GM23338 (cell line): Measurements from ENCODE around the gene ABCC1. TPM values are rescaled to one million over a fixed set of nuclear protein-coding genes. Genes with fewer than 3 reads are reported as not detected.

ENCODE experiments used
- ATAC-seq: fragments of 200-7000 bp; cut with Tn5 transposase; 3 replicates; pipeline ENCODE4 v1.9.1; 2020
- DNase-seq: peaks from one replicate; pipeline ENCODE4 v3.0.0-alpha.2; 2015; ENCODE audit warnings: low spot score
- H2AFZ ChIP-seq: fragments of 200-600 bp; sonication (generic); 2 replicates; pipeline ENCODE4 v1.8.0; 2016; ENCODE audit warnings: antibody characterized with exemption, mild to moderate bottlenecking, moderate library complexity
- H3F3A ChIP-seq: fragments of 200-600 bp; sonication (generic); replicated peaks from 2 replicates; pipeline ENCODE4 v1.8.0; 2017; ENCODE audit warnings: antibody characterized with exemption, mixed run types, low read depth
- H3K27ac ChIP-seq: fragments of 200-600 bp; sonication (generic); 2 replicates; pipeline ENCODE4 v1.6.1; 2016; ENCODE audit warnings: low read depth
- H3K27me3 ChIP-seq: fragments of 200-600 bp; sonication (generic); 2 replicates; pipeline ENCODE4 v1.8.0; 2016; ENCODE audit warnings: mild to moderate bottlenecking, mixed run types, moderate library complexity; ENCODE audit not compliant: insufficient read depth
- H3K36me3 ChIP-seq: fragments of 200-600 bp; sonication (generic); 2 replicates; pipeline ENCODE4 v1.8.0; 2016; ENCODE audit warnings: mild to moderate bottlenecking; ENCODE audit not compliant: insufficient read depth
- H3K4me1 ChIP-seq: fragments of 200-600 bp; sonication (generic); 2 replicates; pipeline ENCODE4 v1.8.0; 2016; ENCODE audit warnings: mild to moderate bottlenecking, moderate library complexity; ENCODE audit not compliant: insufficient read depth
- H3K4me2 ChIP-seq: fragments of 200-600 bp; sonication (generic); 2 replicates; pipeline ENCODE4 v1.7.1; 2017; ENCODE audit warnings: mixed run types
- H3K4me3 ChIP-seq: fragments of 200-600 bp; sonication (generic); 2 replicates; pipeline ENCODE4 v1.6.1; 2016; ENCODE audit warnings: mixed run types
- H3K79me2 ChIP-seq: fragments of 200-600 bp; sonication (generic); replicated peaks from 2 replicates; pipeline ENCODE4 v1.8.0; 2017; ENCODE audit warnings: mild to moderate bottlenecking; ENCODE audit not compliant: insufficient read depth
- H3K9me2 ChIP-seq: fragments of 200-600 bp; sonication (generic); 2 replicates; pipeline ENCODE4 v1.8.0; 2017; ENCODE audit not compliant: insufficient read depth
- H4K20me1 ChIP-seq: fragments of 200-600 bp; sonication (generic); replicated peaks from 2 replicates; pipeline ENCODE4 v1.8.0; 2017; ENCODE audit warnings: mild to moderate bottlenecking; ENCODE audit not compliant: insufficient read depth
- H3K27ac Mint-ChIP-seq: 2 replicates; pipeline ENCODE4 v1.8.0; 2020; ENCODE audit warnings: inconsistent platforms, mild to moderate bottlenecking, moderate library complexity, mixed read lengths
- H3K27me3 Mint-ChIP-seq: 3 replicates; pipeline ENCODE4 v1.8.0; 2022; ENCODE audit warnings: low read depth, mild to moderate bottlenecking, moderate library complexity, mixed read lengths, inconsistent platforms; ENCODE audit not compliant: insufficient read depth, poor library complexity
- H3K36me3 Mint-ChIP-seq: 3 replicates; pipeline ENCODE4 v1.8.0; 2021; ENCODE audit warnings: low read depth, mild to moderate bottlenecking, inconsistent platforms, moderate library complexity, mixed read lengths
- H3K4me1 Mint-ChIP-seq: 3 replicates; pipeline ENCODE4 v1.8.0; 2020; ENCODE audit warnings: mild to moderate bottlenecking, inconsistent platforms, mixed read lengths
- H3K4me3 Mint-ChIP-seq: 3 replicates; pipeline ENCODE4 v1.8.0; 2021; ENCODE audit warnings: moderate library complexity, mild to moderate bottlenecking, inconsistent platforms, mixed read lengths
- H3K9me3 Mint-ChIP-seq: 3 replicates; pipeline ENCODE4 v1.8.0; 2020; ENCODE audit warnings: moderate library complexity, mild to moderate bottlenecking, inconsistent platforms, mixed read lengths
- CREB1 ChIP-seq: fragments of 250-450 bp; sonication (Bioruptor Pico); IDR thresholded peaks from 2 replicates; pipeline ENCODE4 v1.5.0; 2020; ENCODE audit warnings: low read depth, mild to moderate bottlenecking, moderate library complexity
- ETS1 ChIP-seq: IDR thresholded peaks from 2 replicates; pipeline ENCODE4 v1.6.1; 2016; ENCODE audit warnings: antibody characterized with exemption
- NANOG ChIP-seq: IDR thresholded peaks from 2 replicates; pipeline ENCODE4 v1.6.1; 2016; ENCODE audit warnings: antibody characterized with exemption, borderline replicate concordance
- POLR2AphosphoS5 ChIP-seq: IDR thresholded peaks from 2 replicates; pipeline ENCODE4 v1.6.1; 2016; ENCODE audit warnings: antibody characterized with exemption, low read depth
- STAT1 ChIP-seq: IDR thresholded peaks from one replicate; pipeline ENCODE4 v1.6.1; 2016; ENCODE audit warnings: antibody characterized with exemption; ENCODE audit not compliant: unreplicated experiment
- ZNF331 ChIP-seq: fragments of 250-450 bp; sonication (Bioruptor Pico); IDR thresholded peaks from 2 replicates; pipeline ENCODE4 v1.5.0; 2020; ENCODE audit warnings: low read depth, mild to moderate bottlenecking, moderate library complexity
- ZNF462 ChIP-seq: fragments of 250-450 bp; sonication (Bioruptor Pico); IDR thresholded peaks from 2 replicates; pipeline ENCODE4 v1.5.0; 2020; ENCODE audit warnings: mild to moderate bottlenecking, moderate library complexity
- polyA plus RNA-seq: library from polyadenylated mRNA; unstranded; fragments of >200 nt; fragmentation: Nextera tagmentation; extraction: Ambion mirVana; gene quantifications from 2 replicates; pipeline ENCODE4 v1.2.1, GENCODE V29; 2016
- total RNA-seq: library from RNA; depleted of rRNA; stranded (reverse); fragments of >200 nt; shearing (Covaris generic); gene quantifications from 2 replicates; pipeline ENCODE4 v1.2.3, GENCODE V29; 2014

ABCC1 gene
- total and polyA plus RNA-seq, 2 experiments from 2014 or later = 11.0 to 46.6 TPM

- no peak for TF ChIP-seq ZNF462 (CRISPR knock-in tag)
- no peak for TF ChIP-seq POLR2AphosphoS5
- TF ChIP-seq NANOG = no peak
- no peak for TF ChIP-seq ETS1
- TF ChIP-seq CREB1 (CRISPR knock-in tag) = no peak
- no peak for TF ChIP-seq ZNF331
Observed at GRCh38 chr16:16041196-16041892, 91.9 kb downstream of the ABCC1 start (continued).

GRCh38 chr16:16042076-16042475 lies 92.7 kb downstream of the ABCC1 start:
- no peaks in the 10 kb centered on the region for H3F3A ChIP-seq
- Mint-ChIP-seq H3K27me3 (peaks cover 6% of the 10 kb centered on the region), H3K4me3 (no peak overlapping the region), H3K27ac (0 out of 2 replicates have a peak overlapping the region, but pooled peaks have one; percentile 46), H3K9me3 (no peaks in the 10 kb centered on the region), H3K4me1 (peaks cover 7% of the 10 kb centered on the region), H3K36me3 (peaks cover 70% of the 10 kb centered on the region)
- H3K79me2 ChIP-seq = no peaks in the 10 kb centered on the region; the same call in 1 of the 2 replicates
- H3K4me3 ChIP-seq = no peak overlapping the region
- H3K27ac ChIP-seq = no peak overlapping the region
- no peak overlapping the region for H3K4me2 ChIP-seq
- no peaks in the 10 kb centered on the region for H3K27me3 ChIP-seq
- H3K9me2 ChIP-seq = no peaks in the 10 kb centered on the region
- ATAC-seq (no peak), DNase-seq (no peak)
- H3K36me3 ChIP-seq = peaks cover 12% of the 10 kb centered on the region
- peaks cover 5% of the 10 kb centered on the region for H3K4me1 ChIP-seq
- no peak for TF ChIP-seq STAT1
- H2AFZ ChIP-seq = no peak overlapping the region
- H4K20me1 ChIP-seq = peaks cover 4% of the 10 kb centered on the region
